SU-DHL-6 (cell line): ENCODE measurements around the gene CHRND.

Experiments
- H2AFZ ChIP-seq: fragments of 200-600 bp; sonication (generic); 2 replicates; pipeline ENCODE4 v1.6.1; 2014; ENCODE audit warnings: low read depth, mild to moderate bottlenecking, moderate library complexity, mixed read lengths, antibody characterized with exemption, low read length; ENCODE audit not compliant: severe bottlenecking
- H3F3A ChIP-seq: fragments of 200-600 bp; shearing (Covaris generic); 2 replicates; pipeline ENCODE4 v1.6.0; 2016; ENCODE audit warnings: antibody characterized with exemption, mild to moderate bottlenecking; ENCODE audit not compliant: insufficient read depth
- H3K27ac ChIP-seq: fragments of 200-600 bp; sonication (generic); 2 replicates; pipeline ENCODE4 v1.5.1; 2016; ENCODE audit warnings: low read depth, mild to moderate bottlenecking, low read length, moderate library complexity, mixed read lengths
- H3K27me3 ChIP-seq: fragments of 200-600 bp; sonication (generic), shearing (Covaris generic); 2 replicates; pipeline ENCODE4 v1.6.0; 2014; ENCODE audit warnings: mild to moderate bottlenecking, low read length
- H3K36me3 ChIP-seq: fragments of 200-600 bp; sonication (generic); 2 replicates; pipeline ENCODE4 v1.6.1; 2014; ENCODE audit warnings: mild to moderate bottlenecking, low read length, mixed read lengths
- H3K4me2 ChIP-seq: fragments of 300-600, 200-600 bp; shearing (Covaris generic), sonication (generic); 2 replicates; pipeline ENCODE4 v1.6.0; 2014; ENCODE audit warnings: low read length, low read depth, mild to moderate bottlenecking; ENCODE audit not compliant: poor library complexity, severe bottlenecking
- H3K4me3 ChIP-seq: fragments of 200-600 bp; sonication (generic); 2 replicates; pipeline ENCODE4 v1.5.1; 2014; ENCODE audit warnings: antibody characterized with exemption, low read length, mild to moderate bottlenecking, mixed read lengths; ENCODE audit not compliant: insufficient read depth, poor library complexity, severe bottlenecking
- H3K79me2 ChIP-seq: fragments of 200-600 bp; sonication (generic); 2 replicates; pipeline ENCODE4 v1.6.1; 2014; ENCODE audit warnings: mild to moderate bottlenecking, low read length, moderate library complexity; ENCODE audit not compliant: insufficient read depth
- H3K9ac ChIP-seq: fragments of 200-600 bp; sonication (generic); 2 replicates; pipeline ENCODE4 v1.7.0; 2014; ENCODE audit warnings: mild to moderate bottlenecking, low read length
- H3K9me2 ChIP-seq: fragments of 200-600 bp; sonication (generic); replicated peaks from 2 replicates; pipeline ENCODE4 v1.6.1; 2014; ENCODE audit warnings: low read length; ENCODE audit not compliant: insufficient read depth
- H3K9me3 ChIP-seq: fragments of 200-600 bp; sonication (generic); 2 replicates; pipeline ENCODE4 v1.6.1; 2014; ENCODE audit warnings: low read length, mixed read lengths; ENCODE audit not compliant: insufficient read depth
- H4K20me1 ChIP-seq: fragments of 200-600 bp; sonication (generic); 2 replicates; pipeline ENCODE4 v1.6.1; 2014; ENCODE audit warnings: low read depth, mild to moderate bottlenecking, antibody characterized with exemption, low read length, moderate library complexity, mixed read lengths
- EZH2phosphoT487 ChIP-seq: fragments of 200-600 bp; sonication (generic), shearing (Covaris generic); conservative IDR thresholded peaks from 2 replicates; pipeline ENCODE4 v1.6.1; 2018; ENCODE audit warnings: mild to moderate bottlenecking, antibody characterized with exemption, low read length, moderate library complexity, mixed read lengths
- TF ChIP-seq, protein P1 (sequence below): fragments of 200-600 bp; sonication (generic); IDR thresholded peaks from one replicate; pipeline ENCODE4 v1.5.1; 2017; ENCODE audit warnings: antibody characterized with exemption, mild to moderate bottlenecking, low read length, moderate library complexity; ENCODE audit not compliant: insufficient read depth, poor library complexity, severe bottlenecking

The CHRND gene

DNA sequence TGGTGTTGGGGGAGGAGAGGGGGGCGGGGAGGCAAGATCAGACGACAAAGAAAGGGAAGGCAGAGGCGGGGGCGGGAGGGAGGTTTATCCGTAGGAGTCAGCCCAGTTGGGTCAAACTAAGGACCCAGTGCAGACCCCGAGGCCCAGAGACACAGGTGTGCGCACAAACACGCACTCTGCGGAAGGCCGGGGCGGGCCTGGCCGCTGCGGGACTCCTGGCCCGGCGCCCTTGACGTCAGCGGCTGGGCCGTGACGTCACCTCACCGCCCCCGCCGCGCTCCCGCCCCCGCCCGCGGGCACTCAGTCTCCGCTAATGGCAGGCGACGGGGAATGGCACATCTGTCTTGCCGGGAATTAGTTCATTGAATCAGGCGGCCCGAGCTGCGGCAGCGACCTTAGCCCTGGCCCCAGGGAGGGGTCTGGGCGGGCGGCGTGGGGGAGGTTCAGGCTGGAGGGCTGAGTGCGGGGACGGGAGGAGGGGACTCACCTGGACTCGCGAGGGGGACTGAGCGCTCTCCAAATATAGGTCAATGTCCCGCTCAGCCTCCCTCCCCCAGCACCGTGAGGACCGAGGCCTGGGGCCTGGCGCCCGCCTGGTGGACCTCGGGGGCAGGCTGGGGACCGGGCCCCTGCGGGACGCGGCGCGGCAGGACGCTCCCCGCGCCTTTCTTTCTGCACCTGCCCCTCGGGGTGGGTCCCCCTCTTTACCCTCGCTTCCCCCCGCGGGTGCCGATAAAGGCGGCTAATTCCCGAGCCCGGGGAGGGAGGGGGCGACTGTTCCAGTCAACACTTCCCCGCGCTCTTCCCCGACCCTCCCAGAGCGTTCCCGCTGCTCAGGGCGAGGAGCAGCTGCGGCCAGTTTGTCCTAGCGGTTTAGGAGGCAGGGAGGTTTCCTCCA is 22.8 kb upstream of the CHRND start:
- Histone ChIP-seq H3K27me3 (no peaks in the 10 kb centered on the region), H4K20me1 (no peaks in the 10 kb centered on the region), H3K79me2 (no peaks in the 10 kb centered on the region), H3K4me3 (no peak overlapping the region), H3K9me2 (no peaks in the 10 kb centered on the region), H3K4me2 (no peak overlapping the region), H3F3A (no peaks in the 10 kb centered on the region), H2AFZ (no peak overlapping the region), H3K9ac (no peak overlapping the region), H3K36me3 (no peaks in the 10 kb centered on the region), H3K27ac (no peak overlapping the region), H3K9me3 (no peaks in the 10 kb centered on the region)
- TF ChIP-seq EZH2phosphoT487 = no peak
- TF ChIP-seq, protein P1, sequence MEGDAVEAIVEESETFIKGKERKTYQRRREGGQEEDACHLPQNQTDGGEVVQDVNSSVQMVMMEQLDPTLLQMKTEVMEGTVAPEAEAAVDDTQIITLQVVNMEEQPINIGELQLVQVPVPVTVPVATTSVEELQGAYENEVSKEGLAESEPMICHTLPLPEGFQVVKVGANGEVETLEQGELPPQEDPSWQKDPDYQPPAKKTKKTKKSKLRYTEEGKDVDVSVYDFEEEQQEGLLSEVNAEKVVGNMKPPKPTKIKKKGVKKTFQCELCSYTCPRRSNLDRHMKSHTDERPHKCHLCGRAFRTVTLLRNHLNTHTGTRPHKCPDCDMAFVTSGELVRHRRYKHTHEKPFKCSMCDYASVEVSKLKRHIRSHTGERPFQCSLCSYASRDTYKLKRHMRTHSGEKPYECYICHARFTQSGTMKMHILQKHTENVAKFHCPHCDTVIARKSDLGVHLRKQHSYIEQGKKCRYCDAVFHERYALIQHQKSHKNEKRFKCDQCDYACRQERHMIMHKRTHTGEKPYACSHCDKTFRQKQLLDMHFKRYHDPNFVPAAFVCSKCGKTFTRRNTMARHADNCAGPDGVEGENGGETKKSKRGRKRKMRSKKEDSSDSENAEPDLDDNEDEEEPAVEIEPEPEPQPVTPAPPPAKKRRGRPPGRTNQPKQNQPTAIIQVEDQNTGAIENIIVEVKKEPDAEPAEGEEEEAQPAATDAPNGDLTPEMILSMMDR = no peak

DNA sequence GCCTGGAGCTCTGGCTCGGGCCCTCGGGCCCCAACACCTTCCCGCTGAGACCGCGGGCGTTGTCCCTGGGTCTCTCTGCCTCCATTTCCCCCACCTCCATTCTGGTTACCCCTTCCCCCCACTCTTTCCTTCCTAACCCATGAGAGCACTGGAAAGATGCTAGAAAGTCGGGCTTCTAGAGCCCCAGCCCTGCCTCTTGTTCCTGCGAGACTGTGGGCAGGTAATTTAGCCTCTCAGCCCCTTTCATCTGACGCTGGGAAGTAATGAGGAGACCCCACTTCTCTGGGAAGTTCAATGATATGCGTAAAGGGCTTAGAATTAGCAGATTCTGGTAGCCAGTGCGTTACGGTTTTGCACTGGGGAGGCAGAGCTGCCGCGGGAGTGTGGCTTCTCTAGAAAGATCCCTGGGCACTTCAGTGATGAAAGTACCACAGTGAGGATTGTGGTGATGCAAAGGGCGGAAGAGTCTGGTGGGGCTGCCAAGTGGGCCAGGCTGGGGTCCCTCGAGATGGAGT is 22.1 kb upstream of the CHRND start:
- Histone ChIP-seq H3K4me2 (no peak overlapping the region), H3K4me3 (no peak overlapping the region), H3K9ac (no peak overlapping the region), H2AFZ (no peak overlapping the region), H3K9me3 (no peaks in the 10 kb centered on the region), H3K27ac (no peak overlapping the region), H3F3A (no peaks in the 10 kb centered on the region), H3K79me2 (no peaks in the 10 kb centered on the region), H3K27me3 (no peaks in the 10 kb centered on the region), H3K36me3 (no peaks in the 10 kb centered on the region), H3K9me2 (no peaks in the 10 kb centered on the region), H4K20me1 (no peaks in the 10 kb centered on the region)
- TF ChIP-seq, protein P1 = no peak
- no peak for TF ChIP-seq EZH2phosphoT487

DNA sequence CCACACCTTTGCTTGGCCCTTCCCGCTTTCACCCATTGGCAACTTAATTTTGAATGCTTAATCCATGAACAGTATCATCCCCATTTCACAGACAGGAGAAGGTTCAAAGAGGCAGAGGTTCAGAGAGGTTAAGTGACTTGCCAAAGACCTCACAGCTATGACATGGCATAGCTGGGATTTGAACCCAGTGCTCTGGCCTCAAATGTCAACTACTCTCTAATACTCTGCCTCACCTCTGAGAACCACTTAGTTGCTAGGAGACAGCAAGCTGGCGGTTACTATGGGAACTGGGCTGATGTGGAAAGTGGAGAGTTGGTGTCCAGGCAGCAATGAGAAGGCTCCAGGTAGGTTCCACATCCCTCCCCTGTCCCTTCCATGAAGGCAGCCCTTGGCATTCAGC is 21.5 kb upstream of the CHRND start:
- TF ChIP-seq EZH2phosphoT487 = no peak
- TF ChIP-seq, protein P1 = no peak
- Histone ChIP-seq H3K27ac (no peak overlapping the region), H2AFZ (no peak overlapping the region), H3K9me2 (no peaks in the 10 kb centered on the region), H3K79me2 (no peaks in the 10 kb centered on the region), H3K27me3 (no peaks in the 10 kb centered on the region), H3K9me3 (no peaks in the 10 kb centered on the region), H3K9ac (no peak overlapping the region), H4K20me1 (no peaks in the 10 kb centered on the region), H3K4me2 (no peak overlapping the region), H3F3A (no peaks in the 10 kb centered on the region), H3K36me3 (no peaks in the 10 kb centered on the region), H3K4me3 (no peak overlapping the region)
